HepG2 (cell line): ENCODE measurements around the gene CHKB. TPM values are rescaled to one million over a fixed set of nuclear protein-coding genes. Genes with fewer than 3 reads are reported as not detected.

Experiments
- CCDC6 ChIP-seq: sonication (generic); formaldehyde crosslinking; IDR thresholded peaks from 2 replicates; pipeline ENCODE4 v1.8.1; 2022; ENCODE audit warnings: mild to moderate bottlenecking, missing genetic modification reagents, moderate library complexity
- DMAP1 ChIP-seq: IDR thresholded peaks from 2 replicates; pipeline ENCODE4 v1.6.1; 2016
- GABPB1 ChIP-seq: IDR thresholded peaks from 2 replicates; pipeline ENCODE4 v1.6.1; 2016; ENCODE audit warnings: mild to moderate bottlenecking, missing genetic modification reagents, moderate library complexity, missing compliant biosample characterization
- KAT7 ChIP-seq: IDR thresholded peaks from 2 replicates; pipeline ENCODE4 v1.6.1; 2018; ENCODE audit warnings: borderline replicate concordance, missing compliant biosample characterization
- KLF12 ChIP-seq: sonication (generic); formaldehyde crosslinking; IDR thresholded peaks from 2 replicates; pipeline ENCODE4 v1.4.0; 2020; ENCODE audit warnings: missing genetic modification reagents, borderline replicate concordance
- NCOR1 ChIP-seq: fragments of 200-600 bp; sonication (generic); IDR thresholded peaks from 2 replicates; pipeline ENCODE4 v1.7.0; 2017; ENCODE audit warnings: antibody characterized with exemption, low read length, borderline replicate concordance
- NFE2 ChIP-seq: sonication (generic); formaldehyde crosslinking; IDR thresholded peaks from 2 replicates; pipeline ENCODE4 v1.4.0; 2020; ENCODE audit warnings: missing genetic modification reagents
- NKX3-1 ChIP-seq: sonication (generic); formaldehyde crosslinking; IDR thresholded peaks from 2 replicates; pipeline ENCODE4 v1.5.0; 2020; ENCODE audit warnings: missing genetic modification reagents
- PLSCR1 ChIP-seq: sonication (generic); formaldehyde crosslinking; IDR thresholded peaks from 2 replicates; pipeline ENCODE4 v1.5.0; 2020; ENCODE audit warnings: missing genetic modification reagents, mild to moderate bottlenecking, borderline replicate concordance
- PTBP1 ChIP-seq: fragments of 200-400 bp; formaldehyde crosslinking; IDR thresholded peaks from 2 replicates; pipeline ENCODE4 v1.6.1; 2018; ENCODE audit warnings: low read length, low read depth; ENCODE audit not compliant: poor library complexity, severe bottlenecking
- RXRA ChIP-seq: sonication (generic); formaldehyde crosslinking; IDR thresholded peaks from 2 replicates; pipeline ENCODE4 v1.5.1; 2020; ENCODE audit warnings: missing genetic modification reagents
- SRSF1 ChIP-seq: fragments of 200-400 bp; formaldehyde crosslinking; optimal IDR thresholded peaks from 2 replicates; pipeline ENCODE3; 2017; ENCODE audit warnings: mild to moderate bottlenecking, low read depth, low read length, moderate library complexity
- SRSF4 ChIP-seq: fragments of 200-400 bp; formaldehyde crosslinking; IDR thresholded peaks from one replicate; pipeline ENCODE4 v1.6.1; 2018; ENCODE audit warnings: mild to moderate bottlenecking, low read depth, low read length, moderate library complexity; ENCODE audit not compliant: poor library complexity, severe bottlenecking
- ZNF556 ChIP-seq: sonication (generic); formaldehyde crosslinking; IDR thresholded peaks from 2 replicates; pipeline ENCODE4 v1.4.0; 2020; ENCODE audit warnings: mild to moderate bottlenecking, missing genetic modification reagents, borderline replicate concordance
- ZSCAN29 ChIP-seq: sonication (generic); formaldehyde crosslinking; conservative IDR thresholded peaks from 2 replicates; pipeline ENCODE4 v1.4.0; 2020; ENCODE audit warnings: mild to moderate bottlenecking, missing genetic modification reagents
- polyA plus RNA-seq, 8 experiments: library from polyadenylated mRNA; depleted of rRNA in 3 of 8; stranded (reverse) in 7 of 8; unstranded in 1 of 8; fragments of >200 nt; fragmentation: Illumina TruSeq in 4 of 8; extraction: Trizol in 4 of 8; gene quantifications; 2 replicates each; pipeline versions ENCODE4 v1.2.1 to v1.2.3, GENCODE V29; 2011 to 2016; ENCODE audit warnings: low read depth in 4 of 8, missing spikeins in 1 of 8, mixed read lengths in 1 of 8; ENCODE audit not compliant: insufficient read depth in 1 of 8
- total RNA-seq, 5 experiments: library from RNA; depleted of rRNA; stranded (reverse); fragments of >200 nt; fragmentation: Illumina TruSeq; extraction: Trizol; gene quantifications; 2 replicates each; pipeline ENCODE4 v1.2.3, GENCODE V29; 2016; ENCODE audit warnings: low read depth in 1 of 5
- TF ChIP-seq, protein P1 (sequence below): sonication (generic); formaldehyde crosslinking; IDR thresholded peaks from 2 replicates; pipeline ENCODE4 v1.5.0; 2020; ENCODE audit warnings: mild to moderate bottlenecking, missing genetic modification reagents, borderline replicate concordance
- TF ChIP-seq, protein P2 (sequence below): sonication (generic); formaldehyde crosslinking; IDR thresholded peaks from 2 replicates; pipeline ENCODE4 v1.5.1; 2020; ENCODE audit warnings: missing genetic modification reagents, mild to moderate bottlenecking, borderline replicate concordance
- TF ChIP-seq, protein P3 (sequence below): sonication (generic); formaldehyde crosslinking; IDR thresholded peaks from 2 replicates; pipeline ENCODE4 v1.8.1; 2023; ENCODE audit warnings: missing genetic modification reagents, mild to moderate bottlenecking, borderline replicate concordance
- TF ChIP-seq, protein P4 (sequence below): IDR thresholded peaks from 2 replicates; pipeline ENCODE4 v1.4.0; 2020; ENCODE audit warnings: mild to moderate bottlenecking, missing genetic modification reagents

The CHKB gene
- total and polyA plus RNA-seq, 2 of the 13 experiments (the other 11 are each of a cell fraction or from before 2014, with no cell fraction given), result 24.5 to 42.7 TPM

GRCh38 chr22:50621948-50622722 is 39.5 kb upstream of the CHKB start (continued):
- 0 out of 2 replicates have a peak, but pooled peaks have one; percentile 47 for TF ChIP-seq ZNF556 (CRISPR knock-in tag)
- TF ChIP-seq, protein P1, sequence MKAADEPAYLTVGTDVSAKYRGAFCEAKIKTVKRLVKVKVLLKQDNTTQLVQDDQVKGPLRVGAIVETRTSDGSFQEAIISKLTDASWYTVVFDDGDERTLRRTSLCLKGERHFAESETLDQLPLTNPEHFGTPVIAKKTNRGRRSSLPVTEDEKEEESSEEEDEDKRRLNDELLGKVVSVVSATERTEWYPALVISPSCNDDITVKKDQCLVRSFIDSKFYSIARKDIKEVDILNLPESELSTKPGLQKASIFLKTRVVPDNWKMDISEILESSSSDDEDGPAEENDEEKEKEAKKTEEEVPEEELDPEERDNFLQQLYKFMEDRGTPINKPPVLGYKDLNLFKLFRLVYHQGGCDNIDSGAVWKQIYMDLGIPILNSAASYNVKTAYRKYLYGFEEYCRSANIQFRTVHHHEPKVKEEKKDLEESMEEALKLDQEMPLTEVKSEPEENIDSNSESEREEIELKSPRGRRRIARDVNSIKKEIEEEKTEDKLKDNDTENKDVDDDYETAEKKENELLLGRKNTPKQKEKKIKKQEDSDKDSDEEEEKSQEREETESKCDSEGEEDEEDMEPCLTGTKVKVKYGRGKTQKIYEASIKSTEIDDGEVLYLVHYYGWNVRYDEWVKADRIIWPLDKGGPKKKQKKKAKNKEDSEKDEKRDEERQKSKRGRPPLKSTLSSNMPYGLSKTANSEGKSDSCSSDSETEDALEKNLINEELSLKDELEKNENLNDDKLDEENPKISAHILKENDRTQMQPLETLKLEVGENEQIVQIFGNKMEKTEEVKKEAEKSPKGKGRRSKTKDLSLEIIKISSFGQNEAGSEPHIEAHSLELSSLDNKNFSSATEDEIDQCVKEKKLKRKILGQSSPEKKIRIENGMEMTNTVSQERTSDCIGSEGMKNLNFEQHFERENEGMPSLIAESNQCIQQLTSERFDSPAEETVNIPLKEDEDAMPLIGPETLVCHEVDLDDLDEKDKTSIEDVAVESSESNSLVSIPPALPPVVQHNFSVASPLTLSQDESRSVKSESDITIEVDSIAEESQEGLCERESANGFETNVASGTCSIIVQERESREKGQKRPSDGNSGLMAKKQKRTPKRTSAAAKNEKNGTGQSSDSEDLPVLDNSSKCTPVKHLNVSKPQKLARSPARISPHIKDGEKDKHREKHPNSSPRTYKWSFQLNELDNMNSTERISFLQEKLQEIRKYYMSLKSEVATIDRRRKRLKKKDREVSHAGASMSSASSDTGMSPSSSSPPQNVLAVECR, result no peak; the same call in 1 of the 2 replicates
- TF ChIP-seq NKX3-1 (CRISPR knock-in tag), result 0 out of 2 replicates have a peak, but pooled peaks have one; percentile 19
- peak; percentile 46; the same call in 1 of the 2 replicates for TF ChIP-seq DMAP1 (CRISPR knock-in tag)
- TF ChIP-seq, protein P2, sequence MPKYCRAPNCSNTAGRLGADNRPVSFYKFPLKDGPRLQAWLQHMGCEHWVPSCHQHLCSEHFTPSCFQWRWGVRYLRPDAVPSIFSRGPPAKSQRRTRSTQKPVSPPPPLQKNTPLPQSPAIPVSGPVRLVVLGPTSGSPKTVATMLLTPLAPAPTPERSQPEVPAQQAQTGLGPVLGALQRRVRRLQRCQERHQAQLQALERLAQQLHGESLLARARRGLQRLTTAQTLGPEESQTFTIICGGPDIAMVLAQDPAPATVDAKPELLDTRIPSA (CRISPR knock-in tag), result no peak
- TF ChIP-seq SRSF4, result no peak
- TF ChIP-seq CCDC6 (CRISPR knock-in tag), result no peak
- peak; percentile 11; the same call in 1 of the 2 replicates for TF ChIP-seq RXRA
- TF ChIP-seq SRSF1, result peak; percentile 49
- TF ChIP-seq, protein P3, sequence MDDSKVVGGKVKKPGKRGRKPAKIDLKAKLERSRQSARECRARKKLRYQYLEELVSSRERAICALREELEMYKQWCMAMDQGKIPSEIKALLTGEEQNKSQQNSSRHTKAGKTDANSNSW (CRISPR knock-in tag), result no peak
- TF ChIP-seq, protein P4, sequence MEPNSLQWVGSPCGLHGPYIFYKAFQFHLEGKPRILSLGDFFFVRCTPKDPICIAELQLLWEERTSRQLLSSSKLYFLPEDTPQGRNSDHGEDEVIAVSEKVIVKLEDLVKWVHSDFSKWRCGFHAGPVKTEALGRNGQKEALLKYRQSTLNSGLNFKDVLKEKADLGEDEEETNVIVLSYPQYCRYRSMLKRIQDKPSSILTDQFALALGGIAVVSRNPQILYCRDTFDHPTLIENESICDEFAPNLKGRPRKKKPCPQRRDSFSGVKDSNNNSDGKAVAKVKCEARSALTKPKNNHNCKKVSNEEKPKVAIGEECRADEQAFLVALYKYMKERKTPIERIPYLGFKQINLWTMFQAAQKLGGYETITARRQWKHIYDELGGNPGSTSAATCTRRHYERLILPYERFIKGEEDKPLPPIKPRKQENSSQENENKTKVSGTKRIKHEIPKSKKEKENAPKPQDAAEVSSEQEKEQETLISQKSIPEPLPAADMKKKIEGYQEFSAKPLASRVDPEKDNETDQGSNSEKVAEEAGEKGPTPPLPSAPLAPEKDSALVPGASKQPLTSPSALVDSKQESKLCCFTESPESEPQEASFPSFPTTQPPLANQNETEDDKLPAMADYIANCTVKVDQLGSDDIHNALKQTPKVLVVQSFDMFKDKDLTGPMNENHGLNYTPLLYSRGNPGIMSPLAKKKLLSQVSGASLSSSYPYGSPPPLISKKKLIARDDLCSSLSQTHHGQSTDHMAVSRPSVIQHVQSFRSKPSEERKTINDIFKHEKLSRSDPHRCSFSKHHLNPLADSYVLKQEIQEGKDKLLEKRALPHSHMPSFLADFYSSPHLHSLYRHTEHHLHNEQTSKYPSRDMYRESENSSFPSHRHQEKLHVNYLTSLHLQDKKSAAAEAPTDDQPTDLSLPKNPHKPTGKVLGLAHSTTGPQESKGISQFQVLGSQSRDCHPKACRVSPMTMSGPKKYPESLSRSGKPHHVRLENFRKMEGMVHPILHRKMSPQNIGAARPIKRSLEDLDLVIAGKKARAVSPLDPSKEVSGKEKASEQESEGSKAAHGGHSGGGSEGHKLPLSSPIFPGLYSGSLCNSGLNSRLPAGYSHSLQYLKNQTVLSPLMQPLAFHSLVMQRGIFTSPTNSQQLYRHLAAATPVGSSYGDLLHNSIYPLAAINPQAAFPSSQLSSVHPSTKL (CRISPR knock-in tag), result no peak
- TF ChIP-seq PTBP1, result no peak
- no peak; the same call in 1 of the 2 replicates for TF ChIP-seq ZSCAN29
- TF ChIP-seq GABPB1, result no peak
- TF ChIP-seq KLF12, result 0 out of 2 replicates have a peak, but pooled peaks have one; percentile 12
- peak; percentile 28; the same call in 1 of the 2 replicates for TF ChIP-seq KAT7 (CRISPR knock-in tag)
- TF ChIP-seq PLSCR1 (CRISPR knock-in tag), result no peak
- TF ChIP-seq NFE2, result no peak
- TF ChIP-seq NCOR1, result no peak
